KMS-11 (cell line): Measurements from ENCODE around the gene RAB10.

Experiments
- H2AFZ ChIP-seq: fragments of 200-600 bp; sonication (generic); 2 replicates; pipeline ENCODE4 v1.6.1; 2016; ENCODE audit warnings: antibody characterized with exemption, mixed run types, low read depth
- H3K27ac ChIP-seq: fragments of 200-600 bp; sonication (generic); 2 replicates; pipeline ENCODE4 v1.6.1; 2016; ENCODE audit warnings: mild to moderate bottlenecking, mixed run types
- H3K27me3 ChIP-seq: fragments of 200-600 bp; sonication (generic); 2 replicates; pipeline ENCODE4 v1.6.1; 2017; ENCODE audit warnings: mild to moderate bottlenecking, low read depth, mixed run types, moderate library complexity; ENCODE audit not compliant: insufficient read depth
- H3K36me3 ChIP-seq: fragments of 200-600 bp; sonication (generic); 2 replicates; pipeline ENCODE4 v1.6.1; 2017; ENCODE audit warnings: mild to moderate bottlenecking, mixed run types; ENCODE audit not compliant: insufficient read depth
- H3K4me1 ChIP-seq: fragments of 200-600 bp; sonication (generic); 2 replicates; pipeline ENCODE4 v1.6.1; 2016; ENCODE audit warnings: mild to moderate bottlenecking, low read depth, mixed run types; ENCODE audit not compliant: poor library complexity, severe bottlenecking
- H3K4me2 ChIP-seq: fragments of 200-600 bp; sonication (generic); 2 replicates; pipeline ENCODE4 v1.7.0; 2016; ENCODE audit warnings: mild to moderate bottlenecking, mixed run types
- H3K4me3 ChIP-seq: fragments of 200-600 bp; sonication (generic); IDR thresholded peaks from 2 replicates; pipeline ENCODE4 v1.6.1; 2017; ENCODE audit warnings: low read depth, low read length, mixed read lengths; ENCODE audit not compliant: insufficient read depth
- H3K79me2 ChIP-seq: fragments of 200-600 bp; sonication (generic); 2 replicates; pipeline ENCODE4 v1.6.1; 2016; ENCODE audit warnings: low read depth, mixed run types; ENCODE audit not compliant: insufficient read depth
- H3K9ac ChIP-seq: fragments of 200-600 bp; sonication (generic); 2 replicates; pipeline ENCODE4 v1.6.1; 2016; ENCODE audit warnings: mild to moderate bottlenecking, mixed run types
- H4K20me1 ChIP-seq: fragments of 200-600 bp; sonication (generic); 2 replicates; pipeline ENCODE4 v1.6.1; 2016; ENCODE audit warnings: mild to moderate bottlenecking, mixed run types; ENCODE audit not compliant: insufficient read depth
- CTCF ChIP-seq: fragments of 200-600 bp; sonication (generic); conservative IDR thresholded peaks from 2 replicates; pipeline ENCODE4 v1.6.1; 2017; ENCODE audit warnings: low read depth, mild to moderate bottlenecking, antibody characterized with exemption, low read length, moderate library complexity, mixed read lengths

Gene RAB10

GRCh38 chr2:26126074-26126473 lies 92.2 kb downstream of the RAB10 start:
- Histone ChIP-seq H3K36me3 (no peaks in the 10 kb centered on the region), H2AFZ (no peak overlapping the region), H3K27me3 (no peaks in the 10 kb centered on the region), H3K79me2 (no peaks in the 10 kb centered on the region; the same call in 1 of the 2 replicates), H4K20me1 (peaks cover 3% of the 10 kb centered on the region; the same call in 1 of the 2 replicates), H3K4me1 (peaks cover 12% of the 10 kb centered on the region), H3K27ac (no peak overlapping the region), H3K9ac (no peak overlapping the region), H3K4me2 (no peak overlapping the region), H3K4me3 (no peak overlapping the region)
- TF ChIP-seq CTCF = no peak

- Histone ChIP-seq H3K4me2 (no peak overlapping the region), H3K9ac (no peak overlapping the region), H3K4me1 (peaks cover 12% of the 10 kb centered on the region), H3K79me2 (no peaks in the 10 kb centered on the region; the same call in 1 of the 2 replicates), H2AFZ (no peak overlapping the region), H3K27ac (no peak overlapping the region), H3K4me3 (no peak overlapping the region), H3K27me3 (no peaks in the 10 kb centered on the region), H3K36me3 (no peaks in the 10 kb centered on the region), H4K20me1 (no peaks in the 10 kb centered on the region)
- no peak for TF ChIP-seq CTCF
Measured at GRCh38 chr2:26128176-26128575, 94.3 kb downstream of the RAB10 start.

DNA sequence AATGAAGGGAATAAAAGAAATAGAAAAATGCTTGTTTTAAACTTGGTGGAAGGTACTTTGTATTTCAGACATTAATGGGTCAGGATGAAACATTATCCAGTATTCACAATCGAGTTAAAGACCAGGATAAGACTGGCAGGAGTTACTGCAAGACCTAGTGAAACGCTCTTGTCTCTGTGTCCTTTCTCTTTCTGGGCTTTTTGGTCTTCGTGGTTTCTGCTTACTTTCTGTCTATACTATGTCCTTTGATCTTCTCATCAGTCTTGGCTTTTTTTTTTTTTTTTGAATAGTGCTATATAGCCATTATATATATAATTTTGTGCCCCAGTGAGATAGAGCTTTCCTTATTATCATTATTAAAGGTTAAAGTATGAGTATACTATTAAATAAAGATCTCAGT lies 96.9 kb downstream of the RAB10 start:
- no peak overlapping the region for H3K4me2 ChIP-seq
- no peaks in the 10 kb centered on the region for H3K27me3 ChIP-seq
- H2AFZ ChIP-seq = no peak overlapping the region
- H3K9ac ChIP-seq = no peak overlapping the region
- no peaks in the 10 kb centered on the region; the same call in 1 of the 2 replicates for H3K36me3 ChIP-seq
- no peaks in the 10 kb centered on the region for H4K20me1 ChIP-seq
- H3K4me1 ChIP-seq = peaks cover 12% of the 10 kb centered on the region
- no peak for TF ChIP-seq CTCF
- H3K27ac ChIP-seq = no peak overlapping the region
- no peak overlapping the region for H3K4me3 ChIP-seq
- no peaks in the 10 kb centered on the region; the same call in 1 of the 2 replicates for H3K79me2 ChIP-seq

DNA sequence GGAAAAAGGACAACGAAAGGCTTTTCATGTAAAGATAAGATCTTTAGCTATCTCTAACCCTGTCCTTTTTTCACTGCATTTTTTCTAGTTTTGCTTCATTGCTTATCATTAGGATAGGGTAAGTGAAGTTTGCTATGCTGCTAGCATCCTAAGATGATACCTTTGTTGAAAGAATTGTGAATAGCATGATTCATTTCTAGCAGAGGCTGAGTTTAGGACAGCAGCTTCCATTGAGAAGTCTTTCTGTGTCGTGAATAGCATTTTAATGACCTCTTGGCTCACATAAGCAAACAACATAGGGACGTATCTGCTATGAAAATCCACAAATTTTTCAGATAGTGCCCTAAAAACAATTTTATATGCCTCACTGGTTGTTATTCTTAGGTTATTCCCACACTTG lies 102.6 kb downstream of the RAB10 start:
- no peaks in the 10 kb centered on the region for H4K20me1 ChIP-seq
- TF ChIP-seq CTCF = no peak
- H3K27me3 ChIP-seq = no peaks in the 10 kb centered on the region
- H3K4me1 ChIP-seq = no peaks in the 10 kb centered on the region
- no peak overlapping the region for H2AFZ ChIP-seq
- no peak overlapping the region for H3K4me3 ChIP-seq
- H3K27ac ChIP-seq = no peak overlapping the region
- no peak overlapping the region for H3K4me2 ChIP-seq
- H3K79me2 ChIP-seq = no peaks in the 10 kb centered on the region
- H3K36me3 ChIP-seq = no peaks in the 10 kb centered on the region; the same call in 1 of the 2 replicates
- no peak overlapping the region for H3K9ac ChIP-seq
